HepG2 (cell line): ENCODE results near the gene SVBP. TPM values are rescaled to one million over a fixed set of nuclear protein-coding genes. Genes with fewer than 3 reads are reported as not detected.

Source experiments
- AGO2 ChIP-seq: fragments of 200-400 bp; formaldehyde crosslinking; optimal IDR thresholded peaks from 2 replicates; pipeline ENCODE3; 2017; ENCODE audit warnings: mild to moderate bottlenecking, low read depth, low read length, moderate library complexity
- AKAP8 ChIP-seq: sonication (generic); formaldehyde crosslinking; IDR thresholded peaks from 2 replicates; pipeline ENCODE4 v1.5.1; 2020; ENCODE audit warnings: mild to moderate bottlenecking, missing genetic modification reagents
- ARNT2 ChIP-seq: sonication (generic); formaldehyde crosslinking; IDR thresholded peaks from 2 replicates; pipeline ENCODE4 v1.8.0; 2022; ENCODE audit warnings: mild to moderate bottlenecking, low read depth, missing genetic modification reagents, moderate library complexity
- DDIT3 ChIP-seq: sonication (generic); formaldehyde crosslinking; IDR thresholded peaks from 2 replicates; pipeline ENCODE4 v1.4.0; 2020; ENCODE audit warnings: mild to moderate bottlenecking, missing genetic modification reagents
- FOXA1 ChIP-seq, 2 experiments: fragments of 450-650 bp in 1 of 2; sonication (generic) in 1 of 2; formaldehyde crosslinking in 1 of 2; IDR thresholded peaks; 2 replicates each; pipeline versions ENCODE4 v1.4.0 to v1.6.1; 2016 to 2020; ENCODE audit warnings: missing genetic modification reagents in 1 of 2
- HMG20B ChIP-seq: conservative IDR thresholded peaks from 2 replicates; pipeline ENCODE4 v1.6.1; 2016; ENCODE audit warnings: missing genetic modification reagents, missing compliant biosample characterization
- KDM5A ChIP-seq: fragments of 200-600 bp; sonication (generic); IDR thresholded peaks from 2 replicates; pipeline ENCODE4 v1.7.0; 2018; ENCODE audit warnings: antibody characterized with exemption, mild to moderate bottlenecking, low read length, borderline replicate concordance
- MYNN ChIP-seq: sonication (generic); formaldehyde crosslinking; IDR thresholded peaks from 2 replicates; pipeline ENCODE4 v1.4.0; 2020; ENCODE audit warnings: mild to moderate bottlenecking, low read depth, missing genetic modification reagents
- NFRKB ChIP-seq: fragments of 450-650 bp; IDR thresholded peaks from 2 replicates; pipeline ENCODE4 v1.6.1; 2017
- SRSF9 ChIP-seq: fragments of 200-400 bp; formaldehyde crosslinking; IDR thresholded peaks from 2 replicates; pipeline ENCODE4 v1.6.1; 2018; ENCODE audit warnings: borderline replicate concordance, mild to moderate bottlenecking, low read depth, low read length; ENCODE audit not compliant: insufficient read depth, poor library complexity, severe bottlenecking
- ZFP36L1 ChIP-seq: sonication (generic); formaldehyde crosslinking; IDR thresholded peaks from 2 replicates; pipeline ENCODE4 v1.8.0; 2022; ENCODE audit warnings: mild to moderate bottlenecking, missing genetic modification reagents, moderate library complexity
- ZNF207 ChIP-seq: fragments of 450-650 bp; IDR thresholded peaks from 2 replicates; pipeline ENCODE4 v1.6.1; 2016; ENCODE audit warnings: antibody characterized with exemption, borderline replicate concordance
- ZNF614 ChIP-seq: IDR thresholded peaks from 2 replicates; pipeline ENCODE4 v1.6.1; 2018; ENCODE audit warnings: missing biosample characterization, missing genetic modification reagents, inconsistent platforms, borderline replicate concordance
- ZNF619 ChIP-seq: sonication (generic); formaldehyde crosslinking; IDR thresholded peaks from 2 replicates; pipeline ENCODE4 v1.4.0; 2020; ENCODE audit warnings: mild to moderate bottlenecking, missing genetic modification reagents
- ZNF629 ChIP-seq: sonication (generic); formaldehyde crosslinking; conservative IDR thresholded peaks from 2 replicates; pipeline ENCODE4 v1.5.0; 2020; ENCODE audit warnings: missing genetic modification reagents
- polyA plus RNA-seq, 8 experiments: library from polyadenylated mRNA; depleted of rRNA in 3 of 8; stranded (reverse) in 7 of 8; unstranded in 1 of 8; fragments of >200 nt; fragmentation: Illumina TruSeq in 4 of 8; extraction: Trizol in 4 of 8; gene quantifications; 2 replicates each; pipeline versions ENCODE4 v1.2.1 to v1.2.3, GENCODE V29; 2011 to 2016; ENCODE audit warnings: low read depth in 4 of 8, missing spikeins in 1 of 8, mixed read lengths in 1 of 8; ENCODE audit not compliant: insufficient read depth in 1 of 8
- total RNA-seq, 5 experiments: library from RNA; depleted of rRNA; stranded (reverse); fragments of >200 nt; fragmentation: Illumina TruSeq; extraction: Trizol; gene quantifications; 2 replicates each; pipeline ENCODE4 v1.2.3, GENCODE V29; 2016; ENCODE audit warnings: low read depth in 1 of 5
- TF ChIP-seq, protein P1 (sequence below): IDR thresholded peaks from 2 replicates; pipeline ENCODE4 v1.6.1; 2016; ENCODE audit warnings: mild to moderate bottlenecking
- TF ChIP-seq, protein P2 (sequence below): IDR thresholded peaks from 2 replicates; pipeline ENCODE4 v1.4.0; 2020; ENCODE audit warnings: mild to moderate bottlenecking, missing genetic modification reagents
- TF ChIP-seq, protein P3 (sequence below): sonication (generic); formaldehyde crosslinking; IDR thresholded peaks from 2 replicates; pipeline ENCODE4 v1.5.0; 2020; ENCODE audit warnings: mild to moderate bottlenecking, missing genetic modification reagents, borderline replicate concordance
- TF ChIP-seq, protein P4 (sequence below): sonication (generic); formaldehyde crosslinking; IDR thresholded peaks from 2 replicates; pipeline ENCODE4 v1.4.0; 2020; ENCODE audit warnings: missing genetic modification reagents, mild to moderate bottlenecking, borderline replicate concordance

The SVBP gene
- total and polyA plus RNA-seq, 2 of the 13 experiments (the other 11 are each of a cell fraction or from before 2014, with no cell fraction given), result 28.8 to 48.2 TPM

- TF ChIP-seq SRSF9 (no peak), AGO2 (peak; percentile 10), AKAP8 (CRISPR knock-in tag) (no peak), DDIT3 (CRISPR knock-in tag) (no peak), FOXA1 (IDR thresholded peaks at IDR 0.05) (no peak), FOXA1 (CRISPR knock-in tag; IDR thresholded peaks at IDR 0.05) (no peak), NFRKB (no peak), KDM5A (no peak; the same call in none of the 2 replicates), ZNF614 (no peak), ZNF629 (peak; percentile 82), ZNF207 (no peak), ZFP36L1 (0 out of 2 replicates have a peak, but pooled peaks have one; percentile 43), MYNN (CRISPR knock-in tag) (no peak), ARNT2 (CRISPR knock-in tag) (peak; percentile 56), ZNF619 (no peak), HMG20B (no peak)
- TF ChIP-seq, protein P1, sequence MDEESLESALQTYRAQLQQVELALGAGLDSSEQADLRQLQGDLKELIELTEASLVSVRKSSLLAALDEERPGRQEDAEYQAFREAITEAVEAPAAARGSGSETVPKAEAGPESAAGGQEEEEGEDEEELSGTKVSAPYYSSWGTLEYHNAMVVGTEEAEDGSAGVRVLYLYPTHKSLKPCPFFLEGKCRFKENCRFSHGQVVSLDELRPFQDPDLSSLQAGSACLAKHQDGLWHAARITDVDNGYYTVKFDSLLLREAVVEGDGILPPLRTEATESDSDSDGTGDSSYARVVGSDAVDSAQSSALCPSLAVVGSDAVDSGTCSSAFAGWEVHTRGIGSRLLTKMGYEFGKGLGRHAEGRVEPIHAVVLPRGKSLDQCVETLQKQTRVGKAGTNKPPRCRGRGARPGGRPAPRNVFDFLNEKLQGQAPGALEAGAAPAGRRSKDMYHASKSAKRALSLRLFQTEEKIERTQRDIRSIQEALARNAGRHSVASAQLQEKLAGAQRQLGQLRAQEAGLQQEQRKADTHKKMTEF (CRISPR knock-in tag), result no peak
- TF ChIP-seq, protein P2, sequence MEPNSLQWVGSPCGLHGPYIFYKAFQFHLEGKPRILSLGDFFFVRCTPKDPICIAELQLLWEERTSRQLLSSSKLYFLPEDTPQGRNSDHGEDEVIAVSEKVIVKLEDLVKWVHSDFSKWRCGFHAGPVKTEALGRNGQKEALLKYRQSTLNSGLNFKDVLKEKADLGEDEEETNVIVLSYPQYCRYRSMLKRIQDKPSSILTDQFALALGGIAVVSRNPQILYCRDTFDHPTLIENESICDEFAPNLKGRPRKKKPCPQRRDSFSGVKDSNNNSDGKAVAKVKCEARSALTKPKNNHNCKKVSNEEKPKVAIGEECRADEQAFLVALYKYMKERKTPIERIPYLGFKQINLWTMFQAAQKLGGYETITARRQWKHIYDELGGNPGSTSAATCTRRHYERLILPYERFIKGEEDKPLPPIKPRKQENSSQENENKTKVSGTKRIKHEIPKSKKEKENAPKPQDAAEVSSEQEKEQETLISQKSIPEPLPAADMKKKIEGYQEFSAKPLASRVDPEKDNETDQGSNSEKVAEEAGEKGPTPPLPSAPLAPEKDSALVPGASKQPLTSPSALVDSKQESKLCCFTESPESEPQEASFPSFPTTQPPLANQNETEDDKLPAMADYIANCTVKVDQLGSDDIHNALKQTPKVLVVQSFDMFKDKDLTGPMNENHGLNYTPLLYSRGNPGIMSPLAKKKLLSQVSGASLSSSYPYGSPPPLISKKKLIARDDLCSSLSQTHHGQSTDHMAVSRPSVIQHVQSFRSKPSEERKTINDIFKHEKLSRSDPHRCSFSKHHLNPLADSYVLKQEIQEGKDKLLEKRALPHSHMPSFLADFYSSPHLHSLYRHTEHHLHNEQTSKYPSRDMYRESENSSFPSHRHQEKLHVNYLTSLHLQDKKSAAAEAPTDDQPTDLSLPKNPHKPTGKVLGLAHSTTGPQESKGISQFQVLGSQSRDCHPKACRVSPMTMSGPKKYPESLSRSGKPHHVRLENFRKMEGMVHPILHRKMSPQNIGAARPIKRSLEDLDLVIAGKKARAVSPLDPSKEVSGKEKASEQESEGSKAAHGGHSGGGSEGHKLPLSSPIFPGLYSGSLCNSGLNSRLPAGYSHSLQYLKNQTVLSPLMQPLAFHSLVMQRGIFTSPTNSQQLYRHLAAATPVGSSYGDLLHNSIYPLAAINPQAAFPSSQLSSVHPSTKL, result no peak
- TF ChIP-seq, protein P3, sequence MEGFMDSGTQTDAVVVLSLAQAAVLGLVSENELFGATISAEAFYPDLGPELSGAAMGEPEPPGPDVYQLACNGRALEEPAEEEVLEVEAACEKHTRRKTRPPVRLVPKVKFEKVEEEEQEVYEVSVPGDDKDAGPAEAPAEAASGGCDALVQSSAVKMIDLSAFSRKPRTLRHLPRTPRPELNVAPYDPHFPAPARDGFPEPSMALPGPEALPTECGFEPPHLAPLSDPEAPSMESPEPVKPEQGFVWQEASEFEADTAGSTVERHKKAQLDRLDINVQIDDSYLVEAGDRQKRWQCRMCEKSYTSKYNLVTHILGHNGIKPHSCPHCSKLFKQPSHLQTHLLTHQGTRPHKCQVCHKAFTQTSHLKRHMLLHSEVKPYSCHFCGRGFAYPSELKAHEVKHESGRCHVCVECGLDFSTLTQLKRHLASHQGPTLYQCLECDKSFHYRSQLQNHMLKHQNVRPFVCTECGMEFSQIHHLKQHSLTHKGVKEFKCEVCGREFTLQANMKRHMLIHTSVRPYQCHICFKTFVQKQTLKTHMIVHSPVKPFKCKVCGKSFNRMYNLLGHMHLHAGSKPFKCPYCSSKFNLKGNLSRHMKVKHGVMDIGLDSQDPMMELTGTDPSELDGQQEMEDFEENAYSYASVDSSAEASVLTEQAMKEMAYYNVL (CRISPR knock-in tag), result 0 out of 2 replicates have a peak, but pooled peaks have one; percentile 10
- TF ChIP-seq, protein P4, sequence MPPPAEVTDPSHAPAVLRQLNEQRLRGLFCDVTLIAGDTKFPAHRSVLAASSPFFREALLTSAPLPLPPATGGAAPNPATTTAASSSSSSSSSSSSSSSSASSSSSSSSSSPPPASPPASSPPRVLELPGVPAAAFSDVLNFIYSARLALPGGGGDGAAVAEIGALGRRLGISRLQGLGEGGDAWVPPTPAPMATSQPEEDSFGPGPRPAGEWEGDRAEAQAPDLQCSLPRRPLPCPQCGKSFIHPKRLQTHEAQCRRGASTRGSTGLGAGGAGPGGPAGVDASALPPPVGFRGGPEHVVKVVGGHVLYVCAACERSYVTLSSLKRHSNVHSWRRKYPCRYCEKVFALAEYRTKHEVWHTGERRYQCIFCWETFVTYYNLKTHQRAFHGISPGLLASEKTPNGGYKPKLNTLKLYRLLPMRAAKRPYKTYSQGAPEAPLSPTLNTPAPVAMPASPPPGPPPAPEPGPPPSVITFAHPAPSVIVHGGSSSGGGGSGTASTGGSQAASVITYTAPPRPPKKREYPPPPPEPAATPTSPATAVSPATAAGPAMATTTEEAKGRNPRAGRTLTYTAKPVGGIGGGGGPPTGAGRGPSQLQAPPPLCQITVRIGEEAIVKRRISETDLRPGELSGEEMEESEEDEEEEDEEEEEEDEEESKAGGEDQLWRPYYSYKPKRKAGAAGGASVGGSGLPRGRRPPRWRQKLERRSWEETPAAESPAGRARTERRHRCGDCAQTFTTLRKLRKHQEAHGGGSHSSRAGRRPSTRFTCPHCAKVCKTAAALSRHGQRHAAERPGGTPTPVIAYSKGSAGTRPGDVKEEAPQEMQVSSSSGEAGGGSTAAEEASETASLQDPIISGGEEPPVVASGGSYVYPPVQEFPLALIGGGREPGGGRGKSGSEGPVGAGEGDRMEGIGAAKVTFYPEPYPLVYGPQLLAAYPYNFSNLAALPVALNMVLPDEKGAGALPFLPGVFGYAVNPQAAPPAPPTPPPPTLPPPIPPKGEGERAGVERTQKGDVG, result no peak; the same call in 1 of the 2 replicates
Observed at GRCh38 chr1:42767510-42768000, 49.6 kb downstream of the SVBP start (continued).
